GM11168 (cell line): ENCODE data around the gene EIF4H.

ENCODE experiments used
- in situ Hi-C: fragments of 300-500 bp; cut with MboI; formaldehyde crosslinking; loops from one replicate; pipeline ENCODE4 v1.12.0; 2022; ENCODE audit warnings: low sequenced_read_pairs; ENCODE audit not compliant: unreplicated experiment

Gene EIF4H

GRCh38 chr7:74173491-74173865 lies 678 bp upstream of the EIF4H start:
- in situ Hi-C loops, result no loop called here

- in situ Hi-C loops, result loop anchor here (5.0 kb wide), 1 partner anchor 102 kb away; no protein-coding TSS in a partner anchor
Observed at GRCh38 chr7:74174606-74175082, 488 bp downstream of the EIF4H start.

GRCh38 chr7:74175340-74175739 lies 1.2 kb downstream of the EIF4H start:
- in situ Hi-C loops, result loop anchor here (5.0 kb wide), 1 partner anchor 103 kb away; no protein-coding TSS in a partner anchor

GRCh38 chr7:74176555-74176954 lies 2.4 kb downstream of the EIF4H start:
- in situ Hi-C loops, result loop anchor here (5.0 kb wide), 1 partner anchor 104 kb away; no protein-coding TSS in a partner anchor

GRCh38 chr7:74178632-74179031 lies 4.5 kb downstream of the EIF4H start:
- in situ Hi-C loops, result loop anchor here (5.0 kb wide), 1 partner anchor 106 kb away; no protein-coding TSS in a partner anchor

GRCh38 chr7:74179935-74180604 lies 5.9 kb downstream of the EIF4H start:
- in situ Hi-C loops, result loop anchor here (5.0 kb wide), 1 partner anchor 108 kb away; no protein-coding TSS in a partner anchor

GRCh38 chr7:74180866-74181265 lies 6.7 kb downstream of the EIF4H start:
- in situ Hi-C loops, result no loop called here

- in situ Hi-C loops, result no loop called here
Observed at GRCh38 chr7:74181821-74182220, 7.7 kb downstream of the EIF4H start.

- in situ Hi-C loops, result no loop called here
Observed at GRCh38 chr7:74182453-74183090, 8.4 kb downstream of the EIF4H start.

- in situ Hi-C loops, result no loop called here
Observed at GRCh38 chr7:74183142-74183541, 9.0 kb downstream of the EIF4H start.

GRCh38 chr7:74183653-74184450 lies 9.7 kb downstream of the EIF4H start:
- in situ Hi-C loops, result no loop called here

GRCh38 chr7:74185016-74185415 lies 10.9 kb downstream of the EIF4H start:
- in situ Hi-C loops, result no loop called here

GRCh38 chr7:74185636-74186035 lies 11.5 kb downstream of the EIF4H start:
- in situ Hi-C loops, result no loop called here

- in situ Hi-C loops, result no loop called here
Observed at GRCh38 chr7:74187915-74188675, 13.9 kb downstream of the EIF4H start.

- in situ Hi-C loops, result no loop called here
Observed at GRCh38 chr7:74190259-74190658, 16.1 kb downstream of the EIF4H start.

- in situ Hi-C loops, result no loop called here
Observed at GRCh38 chr7:74191231-74191630, 17.1 kb downstream of the EIF4H start.

- in situ Hi-C loops, result no loop called here
Observed at GRCh38 chr7:74193054-74193453, 18.9 kb downstream of the EIF4H start.

GRCh38 chr7:74193913-74194312 lies 19.8 kb downstream of the EIF4H start:
- in situ Hi-C loops, result no loop called here

GRCh38 chr7:74194686-74195085 lies 20.5 kb downstream of the EIF4H start:
- in situ Hi-C loops, result no loop called here
